ENCODE data around the gene TMC2. TPM values are rescaled to one million over a fixed set of nuclear protein-coding genes. Genes with fewer than 3 reads are reported as not detected.
A peak's percentile ranks its signal among the peaks of the same experiment; 100 is the strongest.
"Not testable (repeated sequence)": the region's sequence is repeated elsewhere in the genome, so short reads cannot be mapped to it uniquely, and the experiment has no call there.

Gene TMC2
- total RNA-seq, 2 donors from 2014 or later, result 0.24 TPM; not detected in 1

GRCh38 chr20:2523919-2524708, 12.3 kb upstream of the TMC2 start:
- H3K4me3 Mint-ChIP-seq, result peak overlapping the region; percentile 80
- Histone ChIP-seq H3K36me3 (ENCODE audit: control insufficient read depth, insufficient read depth, low read length) (no peaks in the 10 kb centered on the region), H3K9me3 (ENCODE audit: control insufficient read depth, low read length) (no peaks in the 10 kb centered on the region), H3K4me3 (ENCODE audit: low read length) (peak overlapping the region; percentile 88), H3K27ac (ENCODE audit: low read depth, low read length) (no peak overlapping the region), H3K4me1 (ENCODE audit: control insufficient read depth, insufficient read depth, low read length) (no peaks in the 10 kb centered on the region), H3K27me3 (ENCODE audit: control insufficient read depth, insufficient read depth, low read length, poor library complexity, severe bottlenecking) (peaks cover 65% of the 10 kb centered on the region), H3K9ac (ENCODE audit: extremely low read depth, low read length, poor library complexity, severe bottlenecking) (peak overlapping the region; percentile 49)
- TF ChIP-seq, protein P1, sequence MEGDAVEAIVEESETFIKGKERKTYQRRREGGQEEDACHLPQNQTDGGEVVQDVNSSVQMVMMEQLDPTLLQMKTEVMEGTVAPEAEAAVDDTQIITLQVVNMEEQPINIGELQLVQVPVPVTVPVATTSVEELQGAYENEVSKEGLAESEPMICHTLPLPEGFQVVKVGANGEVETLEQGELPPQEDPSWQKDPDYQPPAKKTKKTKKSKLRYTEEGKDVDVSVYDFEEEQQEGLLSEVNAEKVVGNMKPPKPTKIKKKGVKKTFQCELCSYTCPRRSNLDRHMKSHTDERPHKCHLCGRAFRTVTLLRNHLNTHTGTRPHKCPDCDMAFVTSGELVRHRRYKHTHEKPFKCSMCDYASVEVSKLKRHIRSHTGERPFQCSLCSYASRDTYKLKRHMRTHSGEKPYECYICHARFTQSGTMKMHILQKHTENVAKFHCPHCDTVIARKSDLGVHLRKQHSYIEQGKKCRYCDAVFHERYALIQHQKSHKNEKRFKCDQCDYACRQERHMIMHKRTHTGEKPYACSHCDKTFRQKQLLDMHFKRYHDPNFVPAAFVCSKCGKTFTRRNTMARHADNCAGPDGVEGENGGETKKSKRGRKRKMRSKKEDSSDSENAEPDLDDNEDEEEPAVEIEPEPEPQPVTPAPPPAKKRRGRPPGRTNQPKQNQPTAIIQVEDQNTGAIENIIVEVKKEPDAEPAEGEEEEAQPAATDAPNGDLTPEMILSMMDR (conservative IDR thresholded peaks at IDR 0.05), result peak; percentile 99
- H3K36me3 Mint-ChIP-seq (ENCODE audit: low read depth), result no peaks in the 10 kb centered on the region
- WGBS, 2 experiments (ENCODE audit: insufficient coverage in 1 of 2, insufficient read length in 1 of 2), result 14 to 31% methylated on average over 6 to 26 of the region's 26 CpGs
- no peak overlapping the region for H3K27ac Mint-ChIP-seq
- peaks cover 2% of the 10 kb centered on the region for H3K4me1 Mint-ChIP-seq
- no peaks in the 10 kb centered on the region for H3K9me3 Mint-ChIP-seq
- DNase-seq, result peak; percentile 97
- H3K27me3 Mint-ChIP-seq (ENCODE audit: insufficient read depth), result peaks cover 92% of the 10 kb centered on the region

DNA sequence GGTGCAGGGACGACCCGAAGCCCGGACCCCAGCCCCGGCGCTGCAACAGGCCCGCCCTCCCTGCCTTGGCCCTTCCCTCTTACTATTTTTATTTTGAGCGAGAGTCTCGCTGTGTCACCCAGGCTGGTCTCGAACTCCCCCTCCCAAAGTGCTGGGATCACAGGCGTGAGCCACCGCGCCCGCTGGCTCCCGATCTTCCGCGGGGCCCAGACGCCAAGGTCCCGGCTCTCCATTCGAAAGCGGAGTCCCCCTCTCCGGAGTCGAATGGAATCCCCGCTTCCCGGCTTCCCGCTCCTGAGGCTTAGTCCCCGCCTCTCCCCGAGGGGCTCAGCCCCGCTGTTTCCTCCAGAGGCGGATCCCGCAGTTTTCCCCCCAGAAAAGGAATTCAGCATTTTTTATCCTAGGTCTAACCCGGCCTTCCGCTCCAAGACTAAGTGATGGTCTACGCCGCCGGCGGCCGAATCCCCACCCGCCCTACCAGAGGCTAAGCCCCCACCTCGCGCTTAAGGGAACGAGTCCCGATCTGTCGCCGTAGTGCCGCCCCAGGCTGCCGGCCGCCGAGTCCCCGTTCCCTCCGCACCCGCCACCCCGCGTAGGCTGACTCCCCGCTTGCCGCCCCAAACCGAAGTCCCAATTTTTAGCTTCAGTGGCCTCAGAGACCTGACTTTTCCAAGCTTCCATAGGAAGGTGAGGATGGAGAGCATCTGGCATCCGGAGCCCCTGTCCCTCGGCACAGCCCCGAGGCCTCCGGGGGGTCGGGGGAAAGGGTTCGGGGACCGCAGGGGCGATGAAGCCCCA, 11.5 kb upstream of the TMC2 start:
- Histone ChIP-seq H3K27me3 (ENCODE audit: control insufficient read depth, insufficient read depth, low read length, poor library complexity, severe bottlenecking) (peaks cover 73% of the 10 kb centered on the region), H3K27ac (ENCODE audit: low read depth, low read length) (no peak overlapping the region), H3K4me3 (ENCODE audit: low read length) (peak overlapping the region; percentile 88), H3K4me1 (ENCODE audit: control insufficient read depth, insufficient read depth, low read length) (no peaks in the 10 kb centered on the region), H3K9ac (ENCODE audit: extremely low read depth, low read length, poor library complexity, severe bottlenecking) (peak overlapping the region; percentile 49), H3K36me3 (ENCODE audit: control insufficient read depth, insufficient read depth, low read length) (no peaks in the 10 kb centered on the region), H3K9me3 (ENCODE audit: control insufficient read depth, low read length) (no peaks in the 10 kb centered on the region)
- WGBS, 2 experiments (ENCODE audit: insufficient coverage in 1 of 2, insufficient read length in 1 of 2), result 0 to 1% methylated on average over 24 to 64 of the region's 64 CpGs
- Mint-ChIP-seq H3K27ac (no peak overlapping the region), H3K4me1 (peaks cover 2% of the 10 kb centered on the region), H3K36me3 (ENCODE audit: low read depth) (no peaks in the 10 kb centered on the region), H3K27me3 (ENCODE audit: insufficient read depth) (peaks cover 92% of the 10 kb centered on the region), H3K9me3 (no peaks in the 10 kb centered on the region), H3K4me3 (peak overlapping the region; percentile 80)
- peak; percentile 79 for DNase-seq
- TF ChIP-seq, protein P1 (conservative IDR thresholded peaks at IDR 0.05), result no peak

- H3K27me3 Mint-ChIP-seq (ENCODE audit: insufficient read depth), result peaks cover 93% of the 10 kb centered on the region
- H3K27ac ChIP-seq (ENCODE audit: low read depth, low read length); H3K4me3 ChIP-seq (ENCODE audit: low read length); H3K9ac ChIP-seq (ENCODE audit: extremely low read depth, low read length, poor library complexity, severe bottlenecking); H3K4me1 ChIP-seq (ENCODE audit: control insufficient read depth, insufficient read depth, low read length); H3K4me3 Mint-ChIP-seq; H3K9me3 Mint-ChIP-seq; H3K36me3 ChIP-seq (ENCODE audit: control insufficient read depth, insufficient read depth, low read length); H3K9me3 ChIP-seq (ENCODE audit: control insufficient read depth, low read length); H3K36me3 Mint-ChIP-seq (ENCODE audit: low read depth); DNase-seq; H3K4me1 Mint-ChIP-seq; H3K27ac Mint-ChIP-seq: not testable (repeated sequence)
- H3K27me3 ChIP-seq (ENCODE audit: control insufficient read depth, insufficient read depth, low read length, poor library complexity, severe bottlenecking), result peaks cover 66% of the 10 kb centered on the region
- 88 to 95% methylated on average over 3 to 5 of the region's 5 CpGs for whole genome bisulfite sequencing, 2 experiments (ENCODE audit: insufficient coverage in 1 of 2, insufficient read length in 1 of 2)
Observed at GRCh38 chr20:2526218-2526583, 10.2 kb upstream of the TMC2 start.
